ENCODE measurements around the gene ZNF26. TPM values are rescaled to one million over a fixed set of nuclear protein-coding genes. Genes with fewer than 3 reads are reported as not detected.

Gene ZNF26
- total and polyA plus RNA-seq, 10 of the 15 experiments (the other 5 are each of a cell fraction or from before 2014, with no cell fraction given): 1.00 to 17.1 (median 10.5) TPM

- TF ChIP-seq, protein P1, sequence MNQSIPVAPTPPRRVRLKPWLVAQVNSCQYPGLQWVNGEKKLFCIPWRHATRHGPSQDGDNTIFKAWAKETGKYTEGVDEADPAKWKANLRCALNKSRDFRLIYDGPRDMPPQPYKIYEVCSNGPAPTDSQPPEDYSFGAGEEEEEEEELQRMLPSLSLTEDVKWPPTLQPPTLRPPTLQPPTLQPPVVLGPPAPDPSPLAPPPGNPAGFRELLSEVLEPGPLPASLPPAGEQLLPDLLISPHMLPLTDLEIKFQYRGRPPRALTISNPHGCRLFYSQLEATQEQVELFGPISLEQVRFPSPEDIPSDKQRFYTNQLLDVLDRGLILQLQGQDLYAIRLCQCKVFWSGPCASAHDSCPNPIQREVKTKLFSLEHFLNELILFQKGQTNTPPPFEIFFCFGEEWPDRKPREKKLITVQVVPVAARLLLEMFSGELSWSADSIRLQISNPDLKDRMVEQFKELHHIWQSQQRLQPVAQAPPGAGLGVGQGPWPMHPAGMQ (IDR thresholded peaks at IDR 0.05; ENCODE audit: borderline replicate concordance): no peak
- TF ChIP-seq HDGF (IDR thresholded peaks at IDR 0.05): no peak
- 0 out of 2 replicates have a peak, but pooled peaks have one; percentile 42 for TF ChIP-seq POLR2AphosphoS5 (IDR thresholded peaks at IDR 0.05; ENCODE audit: low read length)
- no peak for TF ChIP-seq KAT2A (conservative IDR thresholded peaks at IDR 0.05; ENCODE audit: control insufficient read depth, low read depth, low read length)
- TF ChIP-seq, protein P2, sequence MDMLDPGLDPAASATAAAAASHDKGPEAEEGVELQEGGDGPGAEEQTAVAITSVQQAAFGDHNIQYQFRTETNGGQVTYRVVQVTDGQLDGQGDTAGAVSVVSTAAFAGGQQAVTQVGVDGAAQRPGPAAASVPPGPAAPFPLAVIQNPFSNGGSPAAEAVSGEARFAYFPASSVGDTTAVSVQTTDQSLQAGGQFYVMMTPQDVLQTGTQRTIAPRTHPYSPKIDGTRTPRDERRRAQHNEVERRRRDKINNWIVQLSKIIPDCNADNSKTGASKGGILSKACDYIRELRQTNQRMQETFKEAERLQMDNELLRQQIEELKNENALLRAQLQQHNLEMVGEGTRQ (IDR thresholded peaks at IDR 0.05; ENCODE audit: borderline replicate concordance, low read depth, low read length): peak; percentile 66
- no peak for TF ChIP-seq STAT3 (IDR thresholded peaks at IDR 0.05; ENCODE audit: low read depth, low read length)
- TF ChIP-seq MXI1 (IDR thresholded peaks at IDR 0.05; ENCODE audit: low read depth, low read length): peak; percentile 85
- TF ChIP-seq MTA3 (IDR thresholded peaks at IDR 0.05; ENCODE audit: borderline replicate concordance, low read length): no peak
- TF ChIP-seq HCFC1 (IDR thresholded peaks at IDR 0.05; ENCODE audit: low read length): peak; percentile 92
- peak in 1 of 2 experiments; percentile 36; a peak in 2 of 3 replicates for TF ChIP-seq EGR1 (IDR thresholded peaks at IDR 0.05; ENCODE audit: borderline replicate concordance in 1 of 2, low read depth in 2 of 2, low read length in 2 of 2)
- TF ChIP-seq FOXM1 (IDR thresholded peaks at IDR 0.05; ENCODE audit: low read depth, low read length): no peak
- no peak for TF ChIP-seq NBN (IDR thresholded peaks at IDR 0.05)
- TF ChIP-seq SMC3 (IDR thresholded peaks at IDR 0.05; ENCODE audit: borderline replicate concordance, low read length): no peak
- TF ChIP-seq ZSCAN29 (IDR thresholded peaks at IDR 0.05): no peak
- TF ChIP-seq NFYA (IDR thresholded peaks at IDR 0.05; ENCODE audit: borderline replicate concordance, low read depth, low read length): no peak
- peak; percentile 67 for TF ChIP-seq MEF2B (IDR thresholded peaks at IDR 0.05; ENCODE audit: partially characterized antibody, poor library complexity, severe bottlenecking)
- peak; percentile 79 for TF ChIP-seq BACH1 (IDR thresholded peaks at IDR 0.05; ENCODE audit: borderline replicate concordance)
- no peak for TF ChIP-seq CHD1 (IDR thresholded peaks at IDR 0.05; ENCODE audit: low read depth, low read length)
- TF ChIP-seq SMARCA5 (IDR thresholded peaks at IDR 0.05): 0 out of 2 replicates have a peak, but pooled peaks have one; percentile 66
- TF ChIP-seq STAT1 (conservative IDR thresholded peaks at IDR 0.05): no peak
- peak; percentile 80 for TF ChIP-seq RELA (IDR thresholded peaks at IDR 0.05; ENCODE audit: borderline replicate concordance, partially characterized antibody)
- TF ChIP-seq CBX5 (IDR thresholded peaks at IDR 0.05; ENCODE audit: low read depth): peak; percentile 81; the same call in 1 of the 2 replicates
- TF ChIP-seq ZBED1 (IDR thresholded peaks at IDR 0.05; ENCODE audit: borderline replicate concordance): no peak
- TF ChIP-seq RAD21 (IDR thresholded peaks at IDR 0.05; ENCODE audit: insufficient read depth, low read depth, low read length): no peak
- TF ChIP-seq MEF2A (IDR thresholded peaks at IDR 0.05; ENCODE audit: insufficient read depth, low read depth, low read length): no peak
- no peak for TF ChIP-seq NFIC (IDR thresholded peaks at IDR 0.05; ENCODE audit: low read depth, low read length)
- no peak for TF ChIP-seq BCL11A (IDR thresholded peaks at IDR 0.05; ENCODE audit: low read depth, low read length)
- TF ChIP-seq, protein P3, sequence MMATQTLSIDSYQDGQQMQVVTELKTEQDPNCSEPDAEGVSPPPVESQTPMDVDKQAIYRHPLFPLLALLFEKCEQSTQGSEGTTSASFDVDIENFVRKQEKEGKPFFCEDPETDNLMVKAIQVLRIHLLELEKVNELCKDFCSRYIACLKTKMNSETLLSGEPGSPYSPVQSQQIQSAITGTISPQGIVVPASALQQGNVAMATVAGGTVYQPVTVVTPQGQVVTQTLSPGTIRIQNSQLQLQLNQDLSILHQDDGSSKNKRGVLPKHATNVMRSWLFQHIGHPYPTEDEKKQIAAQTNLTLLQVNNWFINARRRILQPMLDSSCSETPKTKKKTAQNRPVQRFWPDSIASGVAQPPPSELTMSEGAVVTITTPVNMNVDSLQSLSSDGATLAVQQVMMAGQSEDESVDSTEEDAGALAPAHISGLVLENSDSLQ (IDR thresholded peaks at IDR 0.05): peak; percentile 12; the same call in 1 of the 2 replicates
- no peak for TF ChIP-seq E2F4 (IDR thresholded peaks at IDR 0.05; ENCODE audit: low read depth, low read length)
These were observed 51.2 kb downstream of the ZNF26 start, which contains the start of gene ZNF84 (continued) for GRCh38 chr12:133037207-133038005.
